K562 (cell line): ENCODE measurements around the gene CEP350. TPM values are rescaled to one million over a fixed set of nuclear protein-coding genes. Genes with fewer than 3 reads are reported as not detected.
A peak's percentile ranks its signal among the peaks of the same experiment; 100 is the strongest.

ENCODE experiments used
- ATAC-seq: fragments of 200-7000 bp; cut with Tn5 transposase; 3 replicates; pipeline ENCODE4 v1.9.1; 2020; ENCODE audit warnings: moderate library complexity
- BruUV-seq: library from RNA; stranded (reverse); fragments of 400-500 nt; replicated peaks from 2 replicates; lab custom pipeline; 2021; lab: Mats Ljungman, UMichigan
- CTCF ChIA-PET: fragments of 300-600 bp; formaldehyde crosslinking; extraction: SDS; loops from one replicate; lab custom pipeline; 2021; ENCODE audit warnings: low intra/inter-chr PET ratio; lab: Yijun Ruan, JAX
- POLR2A ChIA-PET: fragments of 300-600, 350-650 bp; sonication (Branson Sonifier 250); formaldehyde crosslinking; extraction: SDS; loops from one replicate; lab custom pipeline; 2021; ENCODE audit warnings: antibody characterized with exemption, inconsistent platforms; lab: Yijun Ruan, JAX
- DNase-seq, 4 experiments: peaks; one replicate each; pipeline versions ENCODE4 v3.0.0 to v3.0.0-alpha.2; 2011 to 2018; ENCODE audit warnings: low spot score in 3 of 4, mixed read lengths in 3 of 4; ENCODE audit errors: extremely low read depth in 1 of 4
- FAIRE-seq: peaks from 2 replicates; lab custom pipeline; 2011; peaks lifted over from hg19 to GRCh38; lab: Jason Lieb, UNC
- H2AFZ ChIP-seq: 2 replicates; pipeline ENCODE4 v1.6.0; 2011; ENCODE audit warnings: low read depth, low read length, control low read depth, inconsistent platforms
- H3K27ac ChIP-seq: fragments of 200-600 bp; 3 replicates; pipeline ENCODE4 v1.8.0; 2011; ENCODE audit warnings: low read depth, mild to moderate bottlenecking, control low read depth, inconsistent platforms, low read length, moderate library complexity, mixed read lengths; ENCODE audit errors: extremely low read depth
- H3K27me3 ChIP-seq, 2 experiments: fragments of 300-600 bp in 1 of 2; 2 replicates in 1 of 2; 3 replicates in 1 of 2; pipeline versions ENCODE4 v1.6.0 to v1.8.0; 2011; ENCODE audit warnings: inconsistent platforms in 2 of 2, low read length in 2 of 2, mild to moderate bottlenecking in 1 of 2, mixed read lengths in 1 of 2, moderate library complexity in 1 of 2; ENCODE audit not compliant: control insufficient read depth in 2 of 2, insufficient read depth in 2 of 2
- H3K36me3 ChIP-seq: fragments of 300-600 bp; 3 replicates; pipeline ENCODE4 v1.8.0; 2011; ENCODE audit warnings: mild to moderate bottlenecking, low read length, inconsistent platforms; ENCODE audit not compliant: control insufficient read depth, insufficient read depth
- H3K4me1 ChIP-seq, 2 experiments: fragments of 200-600 bp in 1 of 2; replicated peaks in 1 of 2; 2 replicates in 1 of 2; 3 replicates in 1 of 2; pipeline versions ENCODE4 v1.5.1 to v1.8.0; 2011; ENCODE audit warnings: inconsistent platforms in 2 of 2, low read length in 2 of 2, mild to moderate bottlenecking in 1 of 2, mixed read lengths in 1 of 2, moderate library complexity in 1 of 2; ENCODE audit not compliant: control insufficient read depth in 2 of 2, insufficient read depth in 2 of 2
- H3K4me2 ChIP-seq: 2 replicates; pipeline ENCODE4 v1.6.1; 2011; ENCODE audit warnings: low read length, control low read depth, inconsistent platforms, mixed read lengths; ENCODE audit not compliant: insufficient read depth
- H3K4me3 ChIP-seq: fragments of 200-600 bp; sonication (generic), shearing (Covaris generic); 2 replicates; pipeline ENCODE4 v1.5.1; 2016; ENCODE audit warnings: control low read depth, inconsistent platforms
- H3K79me2 ChIP-seq: fragments of 200-600 bp; 3 replicates; pipeline ENCODE4 v1.8.0; 2011; ENCODE audit warnings: low read length, inconsistent platforms; ENCODE audit not compliant: control insufficient read depth, insufficient read depth
- H3K9ac ChIP-seq, 2 experiments: 2 replicates each; pipeline versions ENCODE4 v1.6.0 to v1.6.1; 2011; ENCODE audit warnings: low read depth in 2 of 2, low read length in 2 of 2, control low read depth in 1 of 2, inconsistent platforms in 1 of 2, mild to moderate bottlenecking in 1 of 2, mixed read lengths in 1 of 2; ENCODE audit not compliant: insufficient read depth in 1 of 2
- H3K9me1 ChIP-seq: one replicate; pipeline ENCODE4 v1.6.0; 2011; ENCODE audit warnings: inconsistent platforms, mild to moderate bottlenecking, low read length, moderate library complexity; ENCODE audit not compliant: control insufficient read depth, insufficient read depth
- H3K9me3 ChIP-seq: replicated peaks from 2 replicates; pipeline ENCODE4 v1.5.1; 2011; ENCODE audit warnings: low read depth, low read length, inconsistent platforms; ENCODE audit not compliant: control insufficient read depth, insufficient read depth
- H4K20me1 ChIP-seq: replicated peaks from 2 replicates; pipeline ENCODE4 v1.6.1; 2011; ENCODE audit warnings: low read length, inconsistent platforms, mixed read lengths; ENCODE audit not compliant: control insufficient read depth, insufficient read depth
- BCL6 ChIP-seq: fragments of 250-450 bp; sonication (Bioruptor Pico); IDR thresholded peaks from 2 replicates; pipeline ENCODE4 v1.4.0; 2020
- C11orf30 ChIP-seq: fragments of 450-650 bp; IDR thresholded peaks from 2 replicates; pipeline ENCODE4 v1.6.1; 2016; ENCODE audit warnings: low read depth, mild to moderate bottlenecking
- CTBP1 ChIP-seq: fragments of 450-650 bp; IDR thresholded peaks from 2 replicates; pipeline ENCODE4 v1.6.1; 2016; ENCODE audit warnings: borderline replicate concordance
- E2F8 ChIP-seq: fragments of 450-650 bp; IDR thresholded peaks from 2 replicates; pipeline ENCODE4 v1.7.1; 2018; ENCODE audit warnings: mild to moderate bottlenecking, low read depth; ENCODE audit not compliant: partially characterized antibody
- ELF4 ChIP-seq: fragments of 450-650 bp; formaldehyde crosslinking; IDR thresholded peaks from 2 replicates; pipeline ENCODE4 v1.4.0; 2022; ENCODE audit warnings: missing genetic modification characterization
- GABPB2 ChIP-seq: fragments of 250-450 bp; sonication (Bioruptor Pico); conservative IDR thresholded peaks from 2 replicates; pipeline ENCODE4 v1.5.1; 2021; ENCODE audit warnings: mild to moderate bottlenecking
- MAFK ChIP-seq: IDR thresholded peaks from 2 replicates; pipeline ENCODE4 v1.6.1; 2011; ENCODE audit warnings: low read length, improper control_type of control experiment
- NFYB ChIP-seq: IDR thresholded peaks from 2 replicates; pipeline ENCODE4 v1.6.1; 2011; ENCODE audit warnings: mild to moderate bottlenecking, moderate library complexity; ENCODE audit not compliant: insufficient read length; ENCODE audit errors: extremely low read depth
- PHF20 ChIP-seq: fragments of 450-650 bp; IDR thresholded peaks from 2 replicates; pipeline ENCODE4 v1.6.1; 2018; ENCODE audit not compliant: partially characterized antibody
- ZBTB2 ChIP-seq: fragments of 450-650 bp; IDR thresholded peaks from 2 replicates; pipeline ENCODE4 v1.6.1; 2016; ENCODE audit warnings: antibody characterized with exemption
- ZNF316 ChIP-seq: fragments of 450-650 bp; IDR thresholded peaks from 2 replicates; pipeline ENCODE4 v1.6.1; 2016
- WGBS: fragments of 100-300 bp; shearing (Covaris generic); methylation state at CpG from one replicate; pipeline ENCODE4 v1.1.6; 2016; ENCODE audit warnings: low coverage, mixed read lengths; ENCODE audit not compliant: insufficient coverage; ENCODE audit errors: missing lambda C conversion rate; 5-methylcytosine and 5-hydroxymethylcytosine counted together
- in situ Hi-C: fragments of 300-500 bp; cut with MboI; formaldehyde crosslinking; loops from 4 replicates; pipeline ENCODE4 v1.15.0; 2018; ENCODE audit warnings: inconsistent platforms, mixed read lengths
- intact Hi-C: fragments of 100-400 bp; cut with micrococcal nuclease; formaldehyde crosslinking; loops from 2 replicates; pipeline ENCODE4 v1.14.2; 2022
- polyA plus RNA-seq, 8 experiments: library from polyadenylated mRNA; depleted of rRNA in 4 of 8; stranded (reverse) in 5 of 8; unstranded in 3 of 8; fragments of >200 nt; fragmentation: Nextera tagmentation in 2 of 8; fragmentation: Illumina TruSeq in 1 of 8; extraction: Ambion mirVana in 2 of 8; extraction: Trizol in 1 of 8; gene quantifications; 2 replicates each; pipeline versions ENCODE4 v1.2.1 to v1.2.3, GENCODE V29; 2011 to 2014; ENCODE audit warnings: inconsistent platforms in 1 of 8, missing spikeins in 1 of 8
- total RNA-seq, 7 experiments: library from RNA; depleted of rRNA in 6 of 7; stranded (reverse); fragments of >200 nt in 6 of 7; fragmentation: Illumina TruSeq in 2 of 7; extraction: Trizol in 2 of 7; gene quantifications; 2 replicates each; pipeline versions ENCODE4 v1.2.1 to v1.2.3, GENCODE V29; 2011 to 2021; ENCODE audit warnings: low replicate concordance in 1 of 7

CEP350 gene
- total and polyA plus RNA-seq, 9 of the 15 experiments (the other 6 are each of a cell fraction or from before 2014, with no cell fraction given), result 8.3 to 64.3 (median 28.0) TPM

- no peaks in the 10 kb centered on the region for H3K9me1 ChIP-seq
- H3K27ac ChIP-seq, result no peak overlapping the region
- H2AFZ ChIP-seq, result no peak overlapping the region
- DNase-seq, result no peak
- intact Hi-C loops, result no loop called here
- peaks cover 12% of the 10 kb centered on the region for H4K20me1 ChIP-seq
- H3K4me1 ChIP-seq, result peaks cover 17 to 18% of the 10 kb centered on the region in 2 experiments; a peak in 4 of 5 replicates
- H3K9ac ChIP-seq, result no peak overlapping the region
- ChIA-PET CTCF (interaction anchor here (0.7 kb wide), 1 partner anchor 648 kb away, joined by 3 read pairs; no protein-coding TSS in a partner anchor), POLR2A (interaction anchor here (0.6 to 1.5 kb wide), 3 partner anchors 10 to 174 kb away, joined by 3 to 7 read pairs (median 3); no protein-coding TSS in a partner anchor)
- H3K4me2 ChIP-seq, result no peak overlapping the region
- TF ChIP-seq ZBTB2, result no peak
- TF ChIP-seq NFYB, result no peak
- no peak for TF ChIP-seq PHF20
- no peak for TF ChIP-seq BCL6 (CRISPR knock-in tag)
- no peak for TF ChIP-seq E2F8
- TF ChIP-seq MAFK, result no peak
- no peak for TF ChIP-seq GABPB2
- TF ChIP-seq C11orf30, result peak; percentile 5; the same call in 1 of the 2 replicates
- TF ChIP-seq ELF4 (CRISPR knock-in tag), result no peak
- TF ChIP-seq ZNF316, result peak; percentile 35; the same call in 1 of the 2 replicates
- TF ChIP-seq CTBP1, result no peak
- ATAC-seq, result peak; percentile 26
- in situ Hi-C loops, result no loop called here
- no peaks in the 10 kb centered on the region for H3K27me3 ChIP-seq
- peaks cover 9% of the 10 kb centered on the region for H3K36me3 ChIP-seq
- peaks cover 6% of the 10 kb centered on the region for H3K9me3 ChIP-seq
- no peak for FAIRE-seq
- H3K4me3 ChIP-seq, result no peak overlapping the region
- peaks cover 87% of the 10 kb centered on the region for H3K79me2 ChIP-seq
- 72% methylated on average over 8 of the region's 8 CpGs for WGBS
- no TSS peak for BruUV-seq
These were observed 14.6 kb downstream of the CEP350 start for GRCh38 chr1:179968994-179969919.
